ENCODE results near the gene ARAP2.

ARAP2 gene

GRCh38 chr4:36082817-36083216 is 161.5 kb downstream of the ARAP2 start:
- TF ChIP-seq CTCF (IDR thresholded peaks at IDR 0.05; ENCODE audit: low read depth, low read length), result no peak
- no peaks in the 10 kb centered on the region for H3K36me3 ChIP-seq
- no peaks in the 10 kb centered on the region for H3K9me3 ChIP-seq (ENCODE audit: severe bottlenecking)
- H3K27me3 ChIP-seq (ENCODE audit: insufficient read depth, low read depth, severe bottlenecking), result peaks cover 68% of the 10 kb centered on the region
- no peak overlapping the region for H3K4me3 ChIP-seq (ENCODE audit: low read depth, low read length)
- no peak overlapping the region for H3K27ac ChIP-seq
- no peak for DNase-seq

- Histone ChIP-seq H3K36me3 (no peaks in the 10 kb centered on the region), H3K4me3 (ENCODE audit: low read depth, low read length) (no peak overlapping the region), H3K9me3 (ENCODE audit: severe bottlenecking) (no peaks in the 10 kb centered on the region), H3K27me3 (ENCODE audit: insufficient read depth, low read depth, severe bottlenecking) (peaks cover 61% of the 10 kb centered on the region), H3K27ac (no peak overlapping the region)
- TF ChIP-seq CTCF (IDR thresholded peaks at IDR 0.05; ENCODE audit: low read depth, low read length), result no peak
- DNase-seq, result no peak
Observed at GRCh38 chr4:36081185-36081584, 163.1 kb downstream of the ARAP2 start.

GRCh38 chr4:36079666-36080065 is 164.6 kb downstream of the ARAP2 start:
- H3K27me3 ChIP-seq (ENCODE audit: insufficient read depth, low read depth, severe bottlenecking), result peaks cover 61% of the 10 kb centered on the region
- TF ChIP-seq CTCF (IDR thresholded peaks at IDR 0.05; ENCODE audit: low read depth, low read length), result no peak
- no peak for DNase-seq

DNA sequence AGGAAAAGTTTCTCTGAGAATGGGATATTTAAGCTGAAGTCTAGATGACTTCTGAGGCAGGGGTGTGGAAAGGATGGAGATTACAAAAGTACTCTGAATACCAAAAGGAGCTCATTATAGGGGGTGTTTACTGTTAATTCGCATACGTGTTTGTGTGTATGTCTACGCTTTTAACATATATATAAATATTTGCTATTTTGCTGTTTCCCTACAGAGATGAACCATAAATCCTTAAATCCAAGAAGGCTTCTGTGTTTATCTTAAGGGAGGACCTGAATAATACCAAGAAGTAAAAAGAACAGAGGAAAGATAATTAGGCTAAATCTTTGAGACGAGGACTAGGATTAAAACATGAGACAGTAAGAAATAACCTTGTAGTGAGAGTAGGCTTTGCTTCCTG is 166.0 kb downstream of the ARAP2 start:
- TF ChIP-seq CTCF (IDR thresholded peaks at IDR 0.05; ENCODE audit: low read depth, low read length), result no peak
- no peaks in the 10 kb centered on the region for H3K36me3 ChIP-seq
- DNase-seq, result no peak
- H3K27ac ChIP-seq, result no peak overlapping the region
- H3K27me3 ChIP-seq (ENCODE audit: insufficient read depth, low read depth, severe bottlenecking), result peaks cover 57% of the 10 kb centered on the region
- no peaks in the 10 kb centered on the region for H3K9me3 ChIP-seq (ENCODE audit: severe bottlenecking)
- no peak overlapping the region for H3K4me3 ChIP-seq (ENCODE audit: low read depth, low read length)

More at GRCh38 chr4:36079666-36080065, 164.6 kb downstream of the ARAP2 start:
- Histone ChIP-seq H3K36me3 (no peaks in the 10 kb centered on the region), H3K9me3 (ENCODE audit: severe bottlenecking) (no peaks in the 10 kb centered on the region), H3K4me3 (ENCODE audit: low read depth, low read length) (no peak overlapping the region), H3K27ac (no peak overlapping the region)

- no peak for DNase-seq
- no peak overlapping the region for H3K27ac ChIP-seq
- no peak for TF ChIP-seq CTCF (IDR thresholded peaks at IDR 0.05; ENCODE audit: low read depth, low read length)
- no peak overlapping the region for H3K4me3 ChIP-seq (ENCODE audit: low read depth, low read length)
- H3K36me3 ChIP-seq, result no peaks in the 10 kb centered on the region
- no peaks in the 10 kb centered on the region for H3K9me3 ChIP-seq (ENCODE audit: severe bottlenecking)
- H3K27me3 ChIP-seq (ENCODE audit: insufficient read depth, low read depth, severe bottlenecking), result peaks cover 41% of the 10 kb centered on the region
Observed at GRCh38 chr4:36072529-36072928, 171.8 kb downstream of the ARAP2 start.

DNA sequence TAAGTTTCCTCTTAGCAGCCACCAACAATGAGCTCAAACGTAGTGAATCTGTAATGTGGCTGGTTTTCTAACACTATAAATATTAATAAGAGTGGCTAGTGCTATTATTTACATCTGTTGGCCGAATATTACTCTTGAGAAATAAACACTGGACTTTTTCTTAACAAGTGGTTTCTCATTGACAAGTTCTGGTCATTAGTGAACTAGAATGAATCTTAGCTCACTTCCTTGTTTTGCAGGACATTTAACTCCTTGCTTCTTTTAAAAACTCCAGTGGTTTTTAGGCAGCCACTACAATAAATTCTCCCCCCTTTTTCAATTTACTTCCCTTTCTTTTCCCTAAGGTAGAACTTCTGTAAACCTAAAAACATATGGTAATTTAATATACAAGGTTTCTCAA is 177.2 kb downstream of the ARAP2 start:
- H3K27ac ChIP-seq, result no peak overlapping the region
- H3K4me3 ChIP-seq (ENCODE audit: low read depth, low read length), result no peak overlapping the region
- no peaks in the 10 kb centered on the region for H3K36me3 ChIP-seq
- H3K9me3 ChIP-seq (ENCODE audit: severe bottlenecking), result no peaks in the 10 kb centered on the region
- peaks cover 31% of the 10 kb centered on the region for H3K27me3 ChIP-seq (ENCODE audit: insufficient read depth, low read depth, severe bottlenecking)
- TF ChIP-seq CTCF (IDR thresholded peaks at IDR 0.05; ENCODE audit: low read depth, low read length), result no peak
- DNase-seq, result no peak

Measured in WERI-Rb-1 (cell line).